Stomach (tissue), 4 donors: Measurements from ENCODE around the gene REG4.

Source experiments
- EP300 ChIP-seq: sonication (generic); formaldehyde crosslinking; IDR thresholded peaks from one replicate; pipeline ENCODE4 v1.6.1; 2017; ENCODE audit warnings: antibody characterized with exemption
- POLR2A ChIP-seq, 4 donors: fragments of 450-650 bp; IDR thresholded peaks; one replicate each; pipeline ENCODE4 v1.6.1; 2016; ENCODE audit warnings: antibody characterized with exemption in 4 of 4, control low read depth in 2 of 4, mild to moderate bottlenecking in 1 of 4, moderate library complexity in 1 of 4
- POLR2AphosphoS5 ChIP-seq, 3 donors: sonication (generic); formaldehyde crosslinking; IDR thresholded peaks; one replicate each; pipeline ENCODE4 v1.6.1; 2016; ENCODE audit warnings: antibody characterized with exemption in 3 of 3
- TF ChIP-seq, protein P1 (sequence below), 7 experiments: fragments of 450-650 bp in 4 of 7; fragments of 200-600 bp in 3 of 7; sonication (generic) in 3 of 7; IDR thresholded peaks; one replicate each; pipeline ENCODE4 v1.5.1; 2016 to 2019; ENCODE audit warnings: antibody characterized with exemption in 7 of 7, control low read depth in 2 of 7, mild to moderate bottlenecking in 1 of 7

DNA sequence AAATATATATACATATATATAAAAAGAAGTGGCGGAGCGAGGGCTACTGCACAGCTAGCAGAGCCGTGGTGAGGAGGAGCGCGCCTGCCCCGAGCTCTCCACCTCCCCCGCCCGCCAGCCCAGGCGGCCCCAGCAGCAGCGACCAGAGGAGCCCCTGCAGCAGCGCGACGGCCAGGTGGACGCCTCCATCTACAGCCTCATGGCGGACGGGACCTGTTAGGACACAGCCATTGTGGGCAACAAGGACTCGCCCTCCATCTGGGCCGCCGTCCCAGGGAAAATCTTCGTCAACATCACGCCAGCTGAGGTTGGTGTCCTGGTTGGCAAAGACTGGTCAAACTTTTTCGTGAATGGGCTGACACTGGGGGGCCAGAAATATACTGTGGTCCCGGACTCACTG is 41.9 kb upstream of the REG4 start:
- TF ChIP-seq POLR2A (IDR thresholded peaks at IDR 0.05) (no peak), EP300 (no peak), POLR2AphosphoS5 (IDR thresholded peaks at IDR 0.05) (no peak)
- TF ChIP-seq, protein P1, sequence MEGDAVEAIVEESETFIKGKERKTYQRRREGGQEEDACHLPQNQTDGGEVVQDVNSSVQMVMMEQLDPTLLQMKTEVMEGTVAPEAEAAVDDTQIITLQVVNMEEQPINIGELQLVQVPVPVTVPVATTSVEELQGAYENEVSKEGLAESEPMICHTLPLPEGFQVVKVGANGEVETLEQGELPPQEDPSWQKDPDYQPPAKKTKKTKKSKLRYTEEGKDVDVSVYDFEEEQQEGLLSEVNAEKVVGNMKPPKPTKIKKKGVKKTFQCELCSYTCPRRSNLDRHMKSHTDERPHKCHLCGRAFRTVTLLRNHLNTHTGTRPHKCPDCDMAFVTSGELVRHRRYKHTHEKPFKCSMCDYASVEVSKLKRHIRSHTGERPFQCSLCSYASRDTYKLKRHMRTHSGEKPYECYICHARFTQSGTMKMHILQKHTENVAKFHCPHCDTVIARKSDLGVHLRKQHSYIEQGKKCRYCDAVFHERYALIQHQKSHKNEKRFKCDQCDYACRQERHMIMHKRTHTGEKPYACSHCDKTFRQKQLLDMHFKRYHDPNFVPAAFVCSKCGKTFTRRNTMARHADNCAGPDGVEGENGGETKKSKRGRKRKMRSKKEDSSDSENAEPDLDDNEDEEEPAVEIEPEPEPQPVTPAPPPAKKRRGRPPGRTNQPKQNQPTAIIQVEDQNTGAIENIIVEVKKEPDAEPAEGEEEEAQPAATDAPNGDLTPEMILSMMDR (IDR thresholded peaks at IDR 0.05) = no peak
